Thymus (tissue), 14 donors: ENCODE data around the gene DOK4. TPM values are rescaled to one million over a fixed set of nuclear protein-coding genes. Genes with fewer than 3 reads are reported as not detected.
A peak's percentile ranks its signal among the peaks of the same experiment; 100 is the strongest.

ENCODE experiments used
- DNase-seq, 9 donors: peaks; one replicate each; pipeline ENCODE4 v3.0.0-alpha.2; 2013; ENCODE audit warnings: low spot score in 9 of 9, low read depth in 6 of 9, missing footprints in 1 of 9
- H3K27ac ChIP-seq, 2 donors: one replicate each; pipeline ENCODE4 v1.5.1; 2013; ENCODE audit warnings: control low read depth in 1 of 2, low read depth in 1 of 2, low read length in 1 of 2, mild to moderate bottlenecking in 1 of 2, moderate library complexity in 1 of 2
- H3K27me3 ChIP-seq, 2 donors: one replicate each; pipeline ENCODE4 v1.5.1; 2013; ENCODE audit warnings: low read length in 1 of 2; ENCODE audit not compliant: control insufficient read depth in 2 of 2, insufficient read depth in 1 of 2
- H3K36me3 ChIP-seq, 2 donors: one replicate each; pipeline ENCODE4 v1.5.1; 2013; ENCODE audit warnings: low read length in 1 of 2, mild to moderate bottlenecking in 1 of 2, moderate library complexity in 1 of 2; ENCODE audit not compliant: control insufficient read depth in 2 of 2, insufficient read depth in 2 of 2
- H3K4me1 ChIP-seq, 2 donors: one replicate each; pipeline ENCODE4 v1.5.1; 2013; ENCODE audit warnings: low read length in 2 of 2; ENCODE audit not compliant: control insufficient read depth in 2 of 2, insufficient read depth in 2 of 2
- H3K4me3 ChIP-seq, 2 donors: one replicate each; pipeline ENCODE4 v1.5.1; 2013; ENCODE audit warnings: low read length in 2 of 2, control low read depth in 1 of 2, mild to moderate bottlenecking in 1 of 2
- H3K9me3 ChIP-seq, 2 donors: one replicate each; pipeline ENCODE4 v1.5.1; 2013; ENCODE audit warnings: low read length in 1 of 2, mild to moderate bottlenecking in 1 of 2; ENCODE audit not compliant: control insufficient read depth in 2 of 2, insufficient read depth in 1 of 2
- WGBS: extraction: QIAGEN DNeasy Blood & Tissue Kit; methylation state at CpG from one replicate; pipeline ENCODE4 v1.1.7; 2013; 5-methylcytosine and 5-hydroxymethylcytosine counted together
- long read RNA-seq, 10 donors: transcript quantifications; one replicate each; lab custom pipeline, GENCODE V29; 2026
- polyA plus RNA-seq: library from polyadenylated mRNA; stranded (reverse); fragments of 200-250 nt; gene quantifications from one replicate; pipeline ENCODE4 v1.2.3, GENCODE V29; 2013
- total RNA-seq: library from RNA; stranded (reverse); fragments of 120-200 nt; gene quantifications from one replicate; pipeline ENCODE4 v1.2.4, GENCODE V29; 2013
- donor health status: healthy.

DOK4 gene
- total RNA-seq (4.1 TPM), polyA plus RNA-seq (11.8 TPM)
- long read RNA-seq, donor 1: 0 reads
- long read RNA-seq, donor 2: 0 reads
- long read RNA-seq, donor 3: 0 reads
- long read RNA-seq, donor 4: 0 reads
- long read RNA-seq, donor 5, partial matches to known transcripts: 0 of 3 reads
- long read RNA-seq, donor 5, other reads (novel, unspliced or antisense): 0 of 3 reads
- long read RNA-seq, donor 6, partial matches to known transcripts: 0 of 2 reads
- long read RNA-seq, donor 6, other reads (novel, unspliced or antisense): 0 of 2 reads
- long read RNA-seq, donor 7, partial matches to known transcripts: 0 of 1 reads
- long read RNA-seq, donor 7, other reads (novel, unspliced or antisense): 0 of 1 reads
- long read RNA-seq, donor 8, partial matches to known transcripts: 0 of 1 reads
- long read RNA-seq, donor 8, other reads (novel, unspliced or antisense): 0 of 1 reads
- long read RNA-seq, donor 9, partial matches to known transcripts: 0 of 1 reads
- long read RNA-seq, donor 9, other reads (novel, unspliced or antisense): 0 of 1 reads
- long read RNA-seq, donor 10, partial matches to known transcripts: 0 of 2 reads
- long read RNA-seq, donor 10, other reads (novel, unspliced or antisense): 0 of 2 reads

- H3K4me1 ChIP-seq: peaks cover 7 to 17% of the 10 kb centered on the region in 2 donors
- WGBS: 2% methylated on average over 73 of the region's 73 CpGs
- H3K27ac ChIP-seq: no peak within 1 kb of the TSS
- no peaks in the 10 kb centered on the region for H3K36me3 ChIP-seq
- peak in 7 of 9 donors; percentile 25 to 72 (median 48) for DNase-seq
- no peaks in the 10 kb centered on the region for H3K9me3 ChIP-seq
- peak within 1 kb of the TSS; percentile 46 to 59 for H3K4me3 ChIP-seq
- H3K27me3 ChIP-seq: peaks cover 0 to 12% of the 10 kb centered on the region in 2 donors
These were observed at the start of gene DOK4 for GRCh38 chr16:57485916-57486857. Gene DOK4 (minus strand): TSS chr16:57486493. CDS start chr16:57479507, 6,986 bp downstream.

DNA sequence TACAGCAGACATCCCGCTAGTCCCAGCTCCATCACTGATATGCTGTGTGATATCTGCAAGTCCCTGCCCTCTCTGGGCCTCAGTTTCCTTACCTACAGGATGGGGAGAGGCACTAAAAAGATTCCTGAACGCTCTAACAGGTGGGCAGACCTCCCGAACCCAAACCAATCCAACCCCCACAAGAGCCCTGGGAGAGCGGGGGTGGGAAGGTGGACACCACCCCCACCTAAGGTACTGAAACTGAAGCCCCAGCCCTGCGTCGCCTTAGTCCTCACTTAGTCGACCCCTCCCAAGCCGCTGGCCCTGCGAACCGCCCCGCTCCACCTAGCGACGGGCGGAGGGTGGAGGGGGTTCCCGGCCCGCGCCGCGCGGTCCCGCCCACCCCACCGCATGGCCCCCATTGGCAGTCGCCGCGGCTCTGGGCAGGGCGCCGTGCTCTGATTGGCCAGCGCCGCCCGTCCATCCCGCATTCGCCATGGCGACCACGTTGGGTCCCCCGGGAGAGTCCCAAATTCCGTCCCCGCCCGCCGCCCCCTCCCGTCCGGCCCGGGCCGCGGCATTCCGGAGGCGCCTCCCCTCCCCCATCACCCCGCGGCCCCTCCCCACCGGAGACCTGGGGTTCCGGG is 49.5 kb upstream of the DOK4 start:
- Histone ChIP-seq H3K27me3 (peaks cover 0 to 4% of the 10 kb centered on the region in 2 donors), H3K4me1 (peaks cover 46 to 70% of the 10 kb centered on the region in 2 donors), H3K27ac (peak overlapping the region; percentile 85 to 92), H3K9me3 (no peaks in the 10 kb centered on the region), H3K36me3 (no peaks in the 10 kb centered on the region), H3K4me3 (peak overlapping the region; percentile 55 to 89)
- DNase-seq: peak in 7 of 9 donors; percentile 76 to 92 (median 83)
- 3% methylated on average over 50 of the region's 50 CpGs for WGBS

DNA sequence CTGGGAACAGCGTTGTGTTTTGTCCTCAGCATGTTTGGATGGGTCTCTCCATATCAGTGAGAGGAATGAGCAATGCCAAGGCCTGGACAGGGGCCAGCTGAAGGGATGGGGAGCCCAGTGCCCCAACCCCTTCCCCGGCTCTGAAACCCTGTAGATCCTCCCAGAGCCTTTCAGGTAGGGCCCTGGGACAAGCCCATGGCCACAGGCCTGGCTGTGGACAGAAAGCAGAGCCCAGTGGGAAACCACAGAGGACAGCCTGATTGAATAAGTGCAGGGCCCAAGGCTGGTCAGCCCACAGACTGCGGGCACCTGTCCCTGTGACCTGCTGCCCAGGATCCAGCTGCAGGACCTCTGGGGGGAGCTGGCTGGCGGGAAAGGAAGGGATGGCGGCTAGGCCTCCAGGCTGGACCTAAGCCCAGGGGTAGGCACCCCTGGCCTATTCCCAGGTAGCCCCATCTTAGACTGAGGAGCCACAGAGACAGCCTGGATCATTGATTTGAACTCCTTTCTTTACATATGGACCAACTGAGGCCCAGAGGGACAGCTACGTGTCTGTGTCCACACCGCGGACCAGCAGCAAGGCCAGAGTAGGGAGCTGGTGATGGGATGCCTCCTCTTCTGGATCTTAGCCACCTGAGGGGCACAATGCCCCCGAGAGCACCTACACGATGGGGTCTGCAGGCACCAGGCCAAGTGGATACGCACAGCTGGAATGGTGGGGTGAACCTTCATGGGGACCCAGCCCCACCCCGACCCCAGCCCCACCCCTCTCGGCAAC is 48.8 kb upstream of the DOK4 start:
- Histone ChIP-seq H3K4me1 (peaks cover 53 to 77% of the 10 kb centered on the region in 2 donors), H3K27me3 (peaks cover 0 to 4% of the 10 kb centered on the region in 2 donors), H3K36me3 (no peaks in the 10 kb centered on the region), H3K4me3 (peak overlapping the region; percentile 55 to 89), H3K9me3 (no peaks in the 10 kb centered on the region), H3K27ac (peak overlapping the region; percentile 44 to 53)
- 78% methylated on average over 13 of the region's 13 CpGs for WGBS
- no peak for DNase-seq

GRCh38 chr16:57534337-57534880 is 48.1 kb upstream of the DOK4 start:
- peaks cover 59 to 84% of the 10 kb centered on the region in 2 donors for H3K4me1 ChIP-seq
- no peaks in the 10 kb centered on the region for H3K36me3 ChIP-seq
- H3K27me3 ChIP-seq: peaks cover 0 to 4% of the 10 kb centered on the region in 2 donors
- DNase-seq: no peak
- H3K4me3 ChIP-seq: no peak overlapping the region
- H3K9me3 ChIP-seq: no peaks in the 10 kb centered on the region
- 98% methylated on average over 7 of the region's 7 CpGs for WGBS
- peak overlapping the region; percentile 64 to 92 for H3K27ac ChIP-seq

DNA sequence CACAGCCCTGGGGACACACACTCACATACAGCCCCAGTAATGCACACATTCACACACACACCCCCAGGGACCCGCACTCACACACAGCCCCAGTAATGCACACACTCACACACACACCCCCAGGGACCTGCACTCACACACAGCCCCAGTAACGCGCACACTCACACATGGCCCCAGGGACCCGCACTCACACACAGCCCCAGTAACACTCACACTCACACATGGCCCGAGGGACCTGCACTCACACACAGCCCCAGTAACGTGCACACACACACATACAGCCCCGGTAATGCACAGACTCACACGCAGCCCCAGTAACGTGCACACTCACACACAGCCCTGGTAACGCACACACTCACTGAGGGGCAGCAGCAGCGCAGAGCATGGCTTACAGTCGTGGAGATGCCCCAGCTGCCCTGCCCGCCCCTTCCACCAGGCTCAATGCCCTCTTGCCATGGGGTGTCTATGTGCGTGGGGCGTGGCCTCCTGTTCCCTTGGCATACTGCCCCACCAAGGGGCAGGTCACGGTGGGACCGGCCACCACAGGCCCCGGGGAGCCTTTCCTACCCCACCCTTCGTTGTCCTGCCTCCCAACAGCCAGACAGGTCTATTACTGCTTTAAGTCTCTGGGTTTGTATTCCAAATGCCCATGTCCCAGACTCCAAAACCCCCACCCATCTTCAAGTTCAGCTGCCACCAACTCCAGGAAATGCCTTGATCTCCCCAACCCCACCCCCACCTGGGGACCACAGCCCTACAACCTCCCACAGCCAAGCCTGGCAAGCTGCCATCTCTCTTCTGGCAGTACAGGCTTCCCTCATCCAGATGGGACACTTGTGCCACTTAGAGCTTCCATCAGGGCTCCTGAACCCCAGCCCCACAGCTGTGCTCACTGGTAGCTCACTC is 47.4 kb upstream of the DOK4 start:
- H3K36me3 ChIP-seq: peaks cover 0 to 4% of the 10 kb centered on the region in 2 donors
- H3K4me1 ChIP-seq: peaks cover 59 to 86% of the 10 kb centered on the region in 2 donors
- H3K9me3 ChIP-seq: no peaks in the 10 kb centered on the region
- H3K27ac ChIP-seq: peak overlapping the region; percentile 64 to 92
- peaks cover 0 to 4% of the 10 kb centered on the region in 2 donors for H3K27me3 ChIP-seq
- 43% methylated on average over 19 of the region's 19 CpGs for WGBS
- peak in 2 of 9 donors; percentile 54 to 73 for DNase-seq
- H3K4me3 ChIP-seq: peak overlapping the region in 1 of 2 donors; percentile 29

DNA sequence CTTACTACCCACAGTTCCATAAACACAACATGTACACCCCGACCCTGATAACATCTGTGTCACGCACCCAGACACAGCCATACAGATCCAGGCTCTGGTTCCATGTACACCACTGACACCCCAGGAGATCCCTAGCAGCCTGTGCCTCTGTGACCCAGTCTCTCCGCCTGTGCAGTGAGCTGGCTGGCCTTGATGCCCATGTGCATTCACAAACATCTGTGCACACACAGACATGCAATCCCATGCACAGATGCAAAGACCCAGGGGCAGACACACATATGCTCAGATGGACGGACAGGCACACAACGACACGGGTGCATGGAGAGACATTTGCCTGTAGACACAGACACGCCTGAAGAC is 46.0 kb upstream of the DOK4 start:
- Histone ChIP-seq H3K4me1 (peaks cover 56 to 73% of the 10 kb centered on the region in 2 donors), H3K9me3 (no peaks in the 10 kb centered on the region), H3K27me3 (no peaks in the 10 kb centered on the region), H3K36me3 (peaks cover 6 to 14% of the 10 kb centered on the region in 2 donors), H3K27ac (peak overlapping the region; percentile 53 to 92), H3K4me3 (no peak overlapping the region)
- WGBS: 75% methylated on average over 7 of the region's 7 CpGs
- no peak for DNase-seq

DNA sequence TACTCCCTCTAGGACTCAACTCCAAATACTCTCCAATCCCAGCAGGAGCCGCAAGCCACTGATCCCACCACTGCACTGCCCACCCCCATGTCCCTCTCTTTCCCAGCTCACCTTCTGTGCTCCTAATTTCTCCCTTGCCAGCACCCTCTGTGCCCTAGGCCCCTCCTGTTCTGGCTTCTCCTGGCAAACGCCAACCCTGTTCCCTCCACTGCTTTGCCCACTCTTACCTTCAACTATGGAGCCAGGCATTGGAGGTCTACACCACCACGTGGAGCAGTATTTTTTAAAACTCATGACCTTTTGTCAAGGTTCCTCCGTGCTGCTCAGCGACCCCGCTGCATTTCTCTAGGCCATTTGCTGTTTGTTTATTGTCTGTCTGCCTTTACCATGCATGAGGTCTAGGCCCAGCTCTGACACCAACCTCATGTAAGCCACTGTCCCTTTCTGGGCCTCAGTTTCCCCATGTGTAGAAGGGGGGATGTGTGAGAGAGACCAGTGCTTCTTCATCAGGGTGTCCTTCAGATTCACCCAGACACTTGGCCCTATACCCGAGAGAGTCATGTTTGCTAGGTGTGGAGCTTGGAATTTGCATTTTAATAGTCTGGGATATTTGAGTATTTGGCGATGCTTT is 45.5 kb upstream of the DOK4 start:
- H3K36me3 ChIP-seq: peaks cover 6 to 14% of the 10 kb centered on the region in 2 donors
- DNase-seq: no peak
- 93% methylated on average over 8 of the region's 8 CpGs for WGBS
- peak overlapping the region; percentile 60 to 92 for H3K27ac ChIP-seq
- no peak overlapping the region for H3K4me3 ChIP-seq
- H3K4me1 ChIP-seq: peaks cover 56 to 68% of the 10 kb centered on the region in 2 donors
- no peaks in the 10 kb centered on the region for H3K9me3 ChIP-seq
- no peaks in the 10 kb centered on the region for H3K27me3 ChIP-seq
